C4-2B (cell line): ENCODE measurements around the gene CPB2.

Experiments
- ZFX ChIP-seq: fragments of 450-650 bp; IDR thresholded peaks from 2 replicates; pipeline ENCODE4 v1.6.1; 2017
- TF ChIP-seq, protein P1 (sequence below): fragments of 450-650 bp; conservative IDR thresholded peaks from 2 replicates; pipeline ENCODE4 v1.5.1; 2017; ENCODE audit warnings: mild to moderate bottlenecking

- TF ChIP-seq, protein P1, sequence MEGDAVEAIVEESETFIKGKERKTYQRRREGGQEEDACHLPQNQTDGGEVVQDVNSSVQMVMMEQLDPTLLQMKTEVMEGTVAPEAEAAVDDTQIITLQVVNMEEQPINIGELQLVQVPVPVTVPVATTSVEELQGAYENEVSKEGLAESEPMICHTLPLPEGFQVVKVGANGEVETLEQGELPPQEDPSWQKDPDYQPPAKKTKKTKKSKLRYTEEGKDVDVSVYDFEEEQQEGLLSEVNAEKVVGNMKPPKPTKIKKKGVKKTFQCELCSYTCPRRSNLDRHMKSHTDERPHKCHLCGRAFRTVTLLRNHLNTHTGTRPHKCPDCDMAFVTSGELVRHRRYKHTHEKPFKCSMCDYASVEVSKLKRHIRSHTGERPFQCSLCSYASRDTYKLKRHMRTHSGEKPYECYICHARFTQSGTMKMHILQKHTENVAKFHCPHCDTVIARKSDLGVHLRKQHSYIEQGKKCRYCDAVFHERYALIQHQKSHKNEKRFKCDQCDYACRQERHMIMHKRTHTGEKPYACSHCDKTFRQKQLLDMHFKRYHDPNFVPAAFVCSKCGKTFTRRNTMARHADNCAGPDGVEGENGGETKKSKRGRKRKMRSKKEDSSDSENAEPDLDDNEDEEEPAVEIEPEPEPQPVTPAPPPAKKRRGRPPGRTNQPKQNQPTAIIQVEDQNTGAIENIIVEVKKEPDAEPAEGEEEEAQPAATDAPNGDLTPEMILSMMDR = no peak
- no peak for TF ChIP-seq ZFX
Observed at GRCh38 chr13:46126056-46126455, 21.2 kb upstream of the CPB2 start.
